ENCODE data around the gene SERPINB4.
A peak's percentile ranks its signal among the peaks of the same experiment; 100 is the strongest.
"Not testable (repeated sequence)": the region's sequence is repeated elsewhere in the genome, so short reads cannot be mapped to it uniquely, and the experiment has no call there.

Gene SERPINB4

GRCh38 chr18:63681449-63682340 lies 37.6 kb upstream of the SERPINB4 start:
- Mint-ChIP-seq H3K27ac (peak overlapping the region; percentile 84), H3K27me3 (ENCODE audit: low read depth, poor library complexity) (peaks cover 10% of the 10 kb centered on the region), H3K36me3 (ENCODE audit: low read depth) (no peaks in the 10 kb centered on the region), H3K4me3 (no peak overlapping the region), H3K9me3 (no peaks in the 10 kb centered on the region), H3K4me1 (peaks cover 18% of the 10 kb centered on the region)
- DNase-seq = no peak
- TF ChIP-seq CTCF (IDR thresholded peaks at IDR 0.05) = no peak

- Mint-ChIP-seq H3K27ac (no peak overlapping the region), H3K9me3 (no peaks in the 10 kb centered on the region), H3K36me3 (ENCODE audit: low read depth) (no peaks in the 10 kb centered on the region), H3K4me3 (no peak overlapping the region), H3K27me3 (ENCODE audit: low read depth, poor library complexity) (peaks cover 10% of the 10 kb centered on the region), H3K4me1 (peaks cover 18% of the 10 kb centered on the region)
- TF ChIP-seq CTCF (IDR thresholded peaks at IDR 0.05) = no peak
- no peak for DNase-seq
Observed at GRCh38 chr18:63679820-63680606, 36.0 kb upstream of the SERPINB4 start.

GRCh38 chr18:63677500-63678225 lies 33.6 kb upstream of the SERPINB4 start:
- Mint-ChIP-seq H3K36me3 (ENCODE audit: low read depth) (no peaks in the 10 kb centered on the region), H3K9me3 (no peaks in the 10 kb centered on the region), H3K4me3 (no peak overlapping the region), H3K27me3 (ENCODE audit: low read depth, poor library complexity) (peaks cover 7% of the 10 kb centered on the region), H3K27ac (no peak overlapping the region), H3K4me1 (peaks cover 9% of the 10 kb centered on the region)
- no peak for DNase-seq
- TF ChIP-seq CTCF (IDR thresholded peaks at IDR 0.05) = no peak

- no peak overlapping the region for H3K4me3 Mint-ChIP-seq
- no peak overlapping the region for H3K27ac Mint-ChIP-seq
- peaks cover 7% of the 10 kb centered on the region for H3K27me3 Mint-ChIP-seq (ENCODE audit: low read depth, poor library complexity)
- H3K4me1 Mint-ChIP-seq = peaks cover 1% of the 10 kb centered on the region
- TF ChIP-seq CTCF (IDR thresholded peaks at IDR 0.05) = peak; percentile 51
- DNase-seq = peak; percentile 16
- H3K9me3 Mint-ChIP-seq = peaks cover 2% of the 10 kb centered on the region
- H3K36me3 Mint-ChIP-seq (ENCODE audit: low read depth) = no peaks in the 10 kb centered on the region
Observed at GRCh38 chr18:63676526-63677323, 32.7 kb upstream of the SERPINB4 start.

- TF ChIP-seq CTCF (IDR thresholded peaks at IDR 0.05) = no peak
- no peak overlapping the region for H3K4me3 Mint-ChIP-seq
Observed at GRCh38 chr18:63664571-63664970, 20.5 kb upstream of the SERPINB4 start.

GRCh38 chr18:63661750-63662149 lies 17.7 kb upstream of the SERPINB4 start, which contains the start of gene SERPINB3:
TSS of gene SERPINB3 (minus strand) at chr18:63661893. CDS start at chr18:63661216, 677 bp downstream.
- not testable (repeated sequence) for H3K36me3 Mint-ChIP-seq (ENCODE audit: low read depth); H3K4me3 Mint-ChIP-seq; H3K27me3 Mint-ChIP-seq (ENCODE audit: low read depth, poor library complexity); H3K4me1 Mint-ChIP-seq; DNase-seq; H3K27ac Mint-ChIP-seq
- peaks cover 11% of the 10 kb centered on the region for H3K9me3 Mint-ChIP-seq

More at GRCh38 chr18:63664571-63664970, 20.5 kb upstream of the SERPINB4 start:
- no peaks in the 10 kb centered on the region for H3K27me3 Mint-ChIP-seq (ENCODE audit: low read depth, poor library complexity)
- H3K27ac Mint-ChIP-seq = no peak overlapping the region
- no peak for DNase-seq
- H3K9me3 Mint-ChIP-seq = peaks cover 14% of the 10 kb centered on the region
- H3K4me1 Mint-ChIP-seq = no peaks in the 10 kb centered on the region
- H3K36me3 Mint-ChIP-seq (ENCODE audit: low read depth) = no peaks in the 10 kb centered on the region

- not testable (repeated sequence) for H3K36me3 Mint-ChIP-seq (ENCODE audit: low read depth); H3K9me3 Mint-ChIP-seq; H3K27ac Mint-ChIP-seq; DNase-seq; H3K4me3 Mint-ChIP-seq; H3K27me3 Mint-ChIP-seq (ENCODE audit: low read depth, poor library complexity); H3K4me1 Mint-ChIP-seq
Observed at GRCh38 chr18:63658920-63659319, 14.9 kb upstream of the SERPINB4 start.

- DNase-seq, H3K9me3 Mint-ChIP-seq: not testable (repeated sequence)
Observed at GRCh38 chr18:63650271-63650670, 6.2 kb upstream of the SERPINB4 start.

More at GRCh38 chr18:63650271-63650670, 6.2 kb upstream of the SERPINB4 start:
- H3K36me3 Mint-ChIP-seq (ENCODE audit: low read depth); H3K27me3 Mint-ChIP-seq (ENCODE audit: low read depth, poor library complexity); H3K4me1 Mint-ChIP-seq; H3K4me3 Mint-ChIP-seq; H3K27ac Mint-ChIP-seq: not testable (repeated sequence)
